HEK293 (cell line): Measurements from ENCODE around the gene SP5.

ENCODE experiments used
- CTCF ChIA-PET: fragments of 350-600 bp; formaldehyde crosslinking; extraction: SDS; loops from one replicate; lab custom pipeline; 2021; ENCODE audit warnings: antibody characterized with exemption; lab: Yijun Ruan, JAX
- POLR2A ChIA-PET: fragments of 300-600 bp; formaldehyde crosslinking; extraction: SDS; loops from one replicate; lab custom pipeline; 2020; ENCODE audit warnings: antibody characterized with exemption, inconsistent platforms; lab: Yijun Ruan, JAX
- H3K27ac ChIP-seq: fragments of 200-500 bp; sonication (Bioruptor generic); 2 replicates; pipeline ENCODE4 v1.5.1; 2014; ENCODE audit warnings: low read depth, low read length, control low read depth, inconsistent platforms; ENCODE audit errors: extremely low read depth
- H3K36me3 ChIP-seq, 2 experiments: fragments of 200-500 bp in 1 of 2; sonication (Bioruptor generic) in 1 of 2; 1 replicate in 1 of 2; 2 replicates in 1 of 2; pipeline ENCODE4 v1.5.1; 2014 to 2017; ENCODE audit warnings: inconsistent platforms in 2 of 2, low read length in 2 of 2; ENCODE audit not compliant: control insufficient read depth in 2 of 2, insufficient read depth in 1 of 2
- H3K4me1 ChIP-seq: fragments of 200-500 bp; sonication (Bioruptor generic); 2 replicates; pipeline ENCODE4 v1.5.1; 2014; ENCODE audit warnings: mild to moderate bottlenecking, low read length, inconsistent platforms; ENCODE audit not compliant: control insufficient read depth, insufficient read depth
- H3K4me3 ChIP-seq: 2 replicates; pipeline ENCODE4 v1.5.1; 2011; ENCODE audit warnings: low read depth, mild to moderate bottlenecking, control low read depth, low read length, moderate library complexity
- H3K9me3 ChIP-seq: fragments of 200-500 bp; sonication (Bioruptor generic); 2 replicates; pipeline ENCODE4 v1.5.1; 2014; ENCODE audit warnings: low read depth, low read length, inconsistent platforms; ENCODE audit not compliant: control insufficient read depth, insufficient read depth
- GLI4 ChIP-seq: fragments of 450-650 bp; formaldehyde crosslinking; IDR thresholded peaks from 2 replicates; pipeline ENCODE4 v1.5.1; 2016; ENCODE audit warnings: missing biosample characterization, missing genetic modification characterization
- KLF16 ChIP-seq: fragments of 450-650 bp; formaldehyde crosslinking; IDR thresholded peaks from 2 replicates; pipeline ENCODE4 v1.5.1; 2017; ENCODE audit warnings: missing biosample characterization, missing genetic modification characterization
- OSR2 ChIP-seq: fragments of 450-650 bp; formaldehyde crosslinking; IDR thresholded peaks from 2 replicates; pipeline ENCODE4 v1.5.1; 2016; ENCODE audit warnings: missing biosample characterization, missing genetic modification characterization
- OVOL3 ChIP-seq: fragments of 450-650 bp; formaldehyde crosslinking; IDR thresholded peaks from 2 replicates; pipeline ENCODE4 v1.5.1; 2016; ENCODE audit warnings: missing biosample characterization, missing genetic modification characterization
- PRDM2 ChIP-seq: fragments of 450-650 bp; formaldehyde crosslinking; IDR thresholded peaks from 2 replicates; pipeline ENCODE4 v1.5.1; 2016; ENCODE audit warnings: missing biosample characterization, missing genetic modification characterization, borderline replicate concordance
- SCRT1 ChIP-seq: fragments of 450-650 bp; formaldehyde crosslinking; IDR thresholded peaks from 2 replicates; pipeline ENCODE4 v1.5.1; 2016; ENCODE audit warnings: missing biosample characterization, missing genetic modification characterization, borderline replicate concordance
- SP3 ChIP-seq: fragments of 450-650 bp; formaldehyde crosslinking; IDR thresholded peaks from 2 replicates; pipeline ENCODE4 v1.5.1; 2016; ENCODE audit warnings: missing biosample characterization, missing genetic modification characterization
- ZBTB48 ChIP-seq: fragments of 450-650 bp; formaldehyde crosslinking; IDR thresholded peaks from 2 replicates; pipeline ENCODE4 v1.5.1; 2016; ENCODE audit warnings: missing biosample characterization, missing genetic modification characterization
- ZBTB7A ChIP-seq: fragments of 450-650 bp; formaldehyde crosslinking; IDR thresholded peaks from 2 replicates; pipeline ENCODE4 v1.5.1; 2016; ENCODE audit warnings: low read depth, missing biosample characterization, missing genetic modification characterization
- ZNF112 ChIP-seq: fragments of 450-650 bp; formaldehyde crosslinking; IDR thresholded peaks from 2 replicates; pipeline ENCODE4 v1.5.0; 2017; ENCODE audit warnings: missing biosample characterization, missing genetic modification characterization
- ZNF184 ChIP-seq: fragments of 450-650 bp; IDR thresholded peaks from 2 replicates; pipeline ENCODE4 v1.5.1; 2018; ENCODE audit warnings: missing biosample characterization, mild to moderate bottlenecking, missing genetic modification characterization
- ZNF23 ChIP-seq: fragments of 450-650 bp; formaldehyde crosslinking; IDR thresholded peaks from 2 replicates; pipeline ENCODE4 v1.5.1; 2016; ENCODE audit warnings: missing biosample characterization, missing genetic modification characterization, borderline replicate concordance
- ZNF248 ChIP-seq: fragments of 450-650 bp; formaldehyde crosslinking; IDR thresholded peaks from 2 replicates; pipeline ENCODE4 v1.5.1; 2017; ENCODE audit warnings: missing biosample characterization, missing genetic modification characterization
- ZNF335 ChIP-seq: fragments of 450-650 bp; formaldehyde crosslinking; conservative IDR thresholded peaks from 2 replicates; pipeline ENCODE4 v1.5.1; 2016; ENCODE audit warnings: missing biosample characterization, missing genetic modification characterization
- ZNF354C ChIP-seq: fragments of 450-650 bp; formaldehyde crosslinking; IDR thresholded peaks from 2 replicates; pipeline ENCODE4 v1.5.1; 2016; ENCODE audit warnings: missing biosample characterization, missing genetic modification characterization, low read depth, borderline replicate concordance
- ZNF530 ChIP-seq: fragments of 450-650 bp; formaldehyde crosslinking; IDR thresholded peaks from 2 replicates; pipeline ENCODE4 v1.5.1; 2016; ENCODE audit warnings: low read depth, missing biosample characterization, missing genetic modification characterization
- ZNF544 ChIP-seq: fragments of 450-650 bp; formaldehyde crosslinking; IDR thresholded peaks from 2 replicates; pipeline ENCODE4 v1.5.0; 2017; ENCODE audit warnings: missing biosample characterization, missing genetic modification characterization
- ZNF610 ChIP-seq: fragments of 450-650 bp; formaldehyde crosslinking; IDR thresholded peaks from 2 replicates; pipeline ENCODE4 v1.5.1; 2016; ENCODE audit warnings: missing biosample characterization, missing genetic modification characterization, borderline replicate concordance
- ZNF621 ChIP-seq: fragments of 450-650 bp; formaldehyde crosslinking; IDR thresholded peaks from 2 replicates; pipeline ENCODE4 v1.5.1; 2017; ENCODE audit warnings: missing biosample characterization, missing genetic modification characterization
- ZNF658 ChIP-seq: fragments of 450-650 bp; formaldehyde crosslinking; IDR thresholded peaks from 2 replicates; pipeline ENCODE4; 2016; ENCODE audit warnings: missing biosample characterization, missing genetic modification characterization
- ZNF747 ChIP-seq: fragments of 450-650 bp; formaldehyde crosslinking; IDR thresholded peaks from 2 replicates; pipeline ENCODE4 v1.5.1; 2016; ENCODE audit warnings: missing biosample characterization, missing genetic modification characterization
- ZNF768 ChIP-seq: fragments of 450-650 bp; formaldehyde crosslinking; IDR thresholded peaks from 2 replicates; pipeline ENCODE4 v1.5.1; 2018; ENCODE audit warnings: missing biosample characterization, mild to moderate bottlenecking, missing genetic modification characterization
- ZNF791 ChIP-seq: fragments of 450-650 bp; formaldehyde crosslinking; IDR thresholded peaks from 2 replicates; pipeline ENCODE4 v1.5.1; 2016; ENCODE audit warnings: missing biosample characterization, missing genetic modification characterization
- ZNF837 ChIP-seq: fragments of 450-650 bp; formaldehyde crosslinking; IDR thresholded peaks from 2 replicates; pipeline ENCODE4 v1.5.1; 2016; ENCODE audit warnings: missing biosample characterization, missing genetic modification characterization
- ZSCAN30 ChIP-seq: fragments of 450-650 bp; IDR thresholded peaks from 2 replicates; pipeline ENCODE4 v1.5.1; 2018; ENCODE audit warnings: missing biosample characterization, mild to moderate bottlenecking, missing genetic modification characterization, moderate library complexity
- TF ChIP-seq, protein P1 (sequence below): fragments of 450-650 bp; formaldehyde crosslinking; IDR thresholded peaks from 2 replicates; pipeline ENCODE4 v1.5.1; 2016; ENCODE audit warnings: missing biosample characterization, missing genetic modification characterization
- TF ChIP-seq, protein P2 (sequence below): fragments of 450-650 bp; formaldehyde crosslinking; IDR thresholded peaks from 2 replicates; pipeline ENCODE4 v1.5.1; 2016; ENCODE audit warnings: missing biosample characterization, missing genetic modification characterization

SP5 gene

GRCh38 chr2:170665743-170666142 lies 49.4 kb upstream of the SP5 start:
- ChIA-PET CTCF (no interaction called here), POLR2A (no interaction called here)
- Histone ChIP-seq H3K4me3 (no peak overlapping the region), H3K27ac (no peak overlapping the region), H3K9me3 (no peaks in the 10 kb centered on the region), H3K4me1 (no peaks in the 10 kb centered on the region), H3K36me3 (no peaks in the 10 kb centered on the region)
- TF ChIP-seq ZNF791 (tag by site-specific recombination) (no peak), ZBTB7A (no peak), ZNF610 (tag by site-specific recombination) (no peak), ZBTB48 (tag by site-specific recombination) (no peak), GLI4 (tag by site-specific recombination) (no peak), ZNF354C (tag by site-specific recombination) (no peak), ZNF23 (no peak), ZNF544 (tag by site-specific recombination) (no peak), ZNF837 (tag by site-specific recombination) (no peak), ZSCAN30 (tag by site-specific recombination) (no peak), ZNF747 (no peak), ZNF621 (tag by site-specific recombination) (no peak), OVOL3 (no peak), ZNF112 (tag by site-specific recombination) (no peak), ZNF248 (tag by site-specific recombination) (no peak), PRDM2 (tag by site-specific recombination) (no peak), ZNF530 (tag by site-specific recombination) (no peak)

DNA sequence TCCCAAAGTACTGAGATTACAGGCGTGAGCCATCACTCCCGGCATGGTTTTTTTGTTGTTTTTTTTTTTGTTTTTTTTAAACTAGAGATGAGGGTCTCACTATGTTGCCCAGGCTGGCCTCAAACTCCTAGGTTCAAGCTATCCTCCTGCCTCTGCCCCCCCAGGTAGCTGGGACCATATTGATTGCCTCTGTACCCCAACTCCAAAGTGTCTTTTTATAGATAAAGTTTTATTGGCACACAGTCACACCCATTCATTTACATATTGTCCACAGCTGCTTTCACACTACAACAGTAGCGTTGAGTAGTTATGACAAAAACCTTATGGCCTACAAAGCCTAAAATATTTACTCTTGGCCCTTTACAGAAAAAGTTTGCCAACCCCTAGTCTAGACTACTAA lies 45.2 kb upstream of the SP5 start:
- ChIA-PET POLR2A (no interaction called here), CTCF (interaction anchor here (0.7 kb wide), 1 partner anchor 107 kb away, joined by 3 read pairs; no protein-coding TSS in a partner anchor)
- Histone ChIP-seq H3K4me1 (no peaks in the 10 kb centered on the region), H3K27ac (no peak overlapping the region), H3K36me3 (no peaks in the 10 kb centered on the region), H3K9me3 (no peaks in the 10 kb centered on the region), H3K4me3 (no peak overlapping the region)
- TF ChIP-seq ZNF621 (tag by site-specific recombination) (no peak), OSR2 (tag by site-specific recombination) (no peak), KLF16 (tag by site-specific recombination) (no peak), ZNF768 (tag by site-specific recombination) (no peak), SP3 (no peak), ZNF658 (tag by site-specific recombination) (no peak), ZNF335 (tag by site-specific recombination) (no peak), SCRT1 (tag by site-specific recombination) (no peak), ZNF184 (tag by site-specific recombination) (no peak)
- TF ChIP-seq, protein P1, sequence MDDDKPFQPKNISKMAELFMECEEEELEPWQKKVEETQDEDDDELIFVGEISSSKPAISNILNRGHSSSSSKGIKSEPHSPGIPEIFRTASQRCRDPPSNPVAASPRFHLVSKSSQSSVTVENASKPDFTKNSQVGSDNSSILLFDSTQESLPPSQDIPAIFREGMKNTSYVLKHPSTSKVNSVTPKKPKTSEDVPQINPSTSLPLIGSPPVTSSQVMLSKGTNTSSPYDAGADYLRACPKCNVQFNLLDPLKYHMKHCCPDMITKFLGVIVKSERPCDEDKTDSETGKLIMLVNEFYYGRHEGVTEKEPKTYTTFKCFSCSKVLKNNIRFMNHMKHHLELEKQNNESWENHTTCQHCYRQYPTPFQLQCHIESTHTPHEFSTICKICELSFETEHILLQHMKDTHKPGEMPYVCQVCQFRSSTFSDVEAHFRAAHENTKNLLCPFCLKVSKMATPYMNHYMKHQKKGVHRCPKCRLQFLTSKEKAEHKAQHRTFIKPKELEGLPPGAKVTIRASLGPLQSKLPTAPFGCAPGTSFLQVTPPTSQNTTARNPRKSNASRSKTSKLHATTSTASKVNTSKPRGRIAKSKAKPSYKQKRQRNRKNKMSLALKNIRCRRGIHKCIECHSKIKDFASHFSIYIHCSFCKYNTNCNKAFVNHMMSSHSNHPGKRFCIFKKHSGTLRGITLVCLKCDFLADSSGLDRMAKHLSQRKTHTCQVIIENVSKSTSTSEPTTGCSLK (tag by site-specific recombination), result no peak
- TF ChIP-seq, protein P2, sequence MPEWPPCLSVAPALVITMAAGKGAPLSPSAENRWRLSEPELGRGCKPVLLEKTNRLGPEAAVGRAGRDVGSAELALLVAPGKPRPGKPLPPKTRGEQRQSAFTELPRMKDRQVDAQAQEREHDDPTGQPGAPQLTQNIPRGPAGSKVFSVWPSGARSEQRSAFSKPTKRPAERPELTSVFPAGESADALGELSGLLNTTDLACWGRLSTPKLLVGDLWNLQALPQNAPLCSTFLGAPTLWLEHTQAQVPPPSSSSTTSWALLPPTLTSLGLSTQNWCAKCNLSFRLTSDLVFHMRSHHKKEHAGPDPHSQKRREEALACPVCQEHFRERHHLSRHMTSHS (tag by site-specific recombination), result no peak
